HepG2 (cell line): ENCODE measurements around the gene CCDC57. TPM values are rescaled to one million over a fixed set of nuclear protein-coding genes. Genes with fewer than 3 reads are reported as not detected.

ENCODE experiments used
- CREB1 ChIP-seq, 2 experiments: fragments of 450-650 bp in 1 of 2; IDR thresholded peaks; 2 replicates each; pipeline ENCODE4 v1.6.1; 2016 to 2017; ENCODE audit warnings: control low read depth in 1 of 2, mild to moderate bottlenecking in 1 of 2, missing compliant biosample characterization in 1 of 2, missing genetic modification characterization in 1 of 2
- KLF12 ChIP-seq: sonication (generic); formaldehyde crosslinking; IDR thresholded peaks from 2 replicates; pipeline ENCODE4 v1.4.0; 2020; ENCODE audit warnings: missing genetic modification reagents, borderline replicate concordance
- KMT2A ChIP-seq: sonication (generic); formaldehyde crosslinking; IDR thresholded peaks from 2 replicates; pipeline ENCODE4 v1.4.0; 2020; ENCODE audit warnings: missing genetic modification reagents
- POLR2G ChIP-seq: fragments of 200-400 bp; formaldehyde crosslinking; IDR thresholded peaks from 2 replicates; pipeline ENCODE4 v1.6.1; 2018; ENCODE audit warnings: mild to moderate bottlenecking, low read depth, low read length, moderate library complexity
- RAD21 ChIP-seq: fragments of 450-650 bp; formaldehyde crosslinking; IDR thresholded peaks from 2 replicates; pipeline ENCODE4 v1.5.0; 2020; ENCODE audit warnings: mild to moderate bottlenecking
- RNF2 ChIP-seq: fragments of 450-650 bp; conservative IDR thresholded peaks from 2 replicates; pipeline ENCODE4 v1.6.1; 2016; ENCODE audit warnings: low read depth
- TAF1 ChIP-seq: sonication (generic); formaldehyde crosslinking; IDR thresholded peaks from 2 replicates; pipeline ENCODE4 v1.4.0; 2020; ENCODE audit warnings: missing genetic modification reagents
- ZNF367 ChIP-seq: sonication (generic); formaldehyde crosslinking; IDR thresholded peaks from 2 replicates; pipeline ENCODE4 v1.4.0; 2020; ENCODE audit warnings: missing genetic modification reagents, borderline replicate concordance
- ZNF776 ChIP-seq: sonication (generic); formaldehyde crosslinking; IDR thresholded peaks from 2 replicates; pipeline ENCODE4 v1.4.0; 2020; ENCODE audit warnings: mild to moderate bottlenecking, missing genetic modification reagents
- ZNF878 ChIP-seq: sonication (generic); formaldehyde crosslinking; IDR thresholded peaks from 2 replicates; pipeline ENCODE4 v1.8.1; 2023; ENCODE audit warnings: mild to moderate bottlenecking, missing genetic modification reagents, moderate library complexity
- ZSCAN9 ChIP-seq: IDR thresholded peaks from 2 replicates; pipeline ENCODE4 v1.6.1; 2016; ENCODE audit warnings: borderline replicate concordance
- polyA plus RNA-seq, 8 experiments: library from polyadenylated mRNA; depleted of rRNA in 3 of 8; stranded (reverse) in 7 of 8; unstranded in 1 of 8; fragments of >200 nt; fragmentation: Illumina TruSeq in 4 of 8; extraction: Trizol in 4 of 8; gene quantifications; 2 replicates each; pipeline versions ENCODE4 v1.2.1 to v1.2.3, GENCODE V29; 2011 to 2016; ENCODE audit warnings: low read depth in 4 of 8, missing spikeins in 1 of 8, mixed read lengths in 1 of 8; ENCODE audit not compliant: insufficient read depth in 1 of 8
- total RNA-seq, 5 experiments: library from RNA; depleted of rRNA; stranded (reverse); fragments of >200 nt; fragmentation: Illumina TruSeq; extraction: Trizol; gene quantifications; 2 replicates each; pipeline ENCODE4 v1.2.3, GENCODE V29; 2016; ENCODE audit warnings: low read depth in 1 of 5
- TF ChIP-seq, protein P1 (sequence below): sonication (generic); formaldehyde crosslinking; IDR thresholded peaks from 2 replicates; pipeline ENCODE4 v1.4.0; 2020; ENCODE audit warnings: missing genetic modification reagents
- TF ChIP-seq, protein P2 (sequence below): sonication (generic); formaldehyde crosslinking; IDR thresholded peaks from 2 replicates; pipeline ENCODE4 v1.8.0; 2023; ENCODE audit warnings: mild to moderate bottlenecking, missing genetic modification reagents
- TF ChIP-seq, protein P3 (sequence below): sonication (generic); formaldehyde crosslinking; IDR thresholded peaks from 2 replicates; pipeline ENCODE4 v1.8.0; 2022; ENCODE audit warnings: missing genetic modification reagents, mild to moderate bottlenecking, inconsistent platforms, borderline replicate concordance
- TF ChIP-seq, protein P4 (sequence below): sonication (generic); formaldehyde crosslinking; conservative IDR thresholded peaks from 2 replicates; pipeline ENCODE4 v1.8.0; 2022; ENCODE audit warnings: missing genetic modification reagents
- TF ChIP-seq, protein P5 (sequence below): sonication (generic); formaldehyde crosslinking; IDR thresholded peaks from 2 replicates; pipeline ENCODE4 v1.4.0; 2020; ENCODE audit warnings: missing genetic modification reagents

Gene CCDC57
- total and polyA plus RNA-seq, 2 of the 13 experiments (the other 11 are each of a cell fraction or from before 2014, with no cell fraction given), result 59.3 to 59.9 TPM

DNA sequence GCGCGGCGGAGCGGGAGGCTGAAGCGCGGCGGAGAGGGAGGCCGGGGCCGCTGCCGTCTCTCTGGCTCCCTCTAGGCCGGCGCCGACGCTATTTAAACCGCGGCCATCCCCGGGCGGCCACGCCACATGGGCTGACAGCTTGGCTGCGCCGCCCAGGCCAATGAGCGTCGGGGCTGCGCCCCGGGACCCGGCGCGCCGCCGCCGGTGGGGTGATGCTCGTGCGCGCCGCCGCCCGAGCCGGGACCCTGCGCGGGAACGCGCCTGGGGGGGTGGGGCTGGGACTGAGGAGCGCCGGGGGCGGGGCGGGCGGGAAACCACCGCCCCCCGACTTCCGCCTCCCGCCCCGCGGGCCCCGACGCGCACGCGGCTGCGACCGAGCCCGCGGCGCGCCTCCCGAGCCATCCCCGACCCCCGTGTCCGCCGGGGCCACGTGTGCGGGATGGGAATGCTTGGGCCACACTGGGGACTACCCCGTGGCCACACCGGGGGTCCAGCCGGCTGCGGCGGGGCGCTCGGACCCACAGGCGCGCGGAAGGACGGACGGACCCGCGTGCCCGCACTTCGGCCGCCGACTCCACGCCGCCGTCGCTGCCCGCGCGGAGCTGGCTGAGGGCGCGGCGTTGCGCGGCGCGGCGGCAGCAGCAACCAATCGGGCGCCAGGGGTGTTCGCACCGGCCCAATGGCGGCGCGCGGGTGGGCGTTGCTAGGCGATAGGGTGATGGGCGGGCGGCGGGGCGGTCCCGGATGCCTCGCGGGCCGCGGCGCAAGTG is 114.3 kb downstream of the CCDC57 start, which contains the start of gene FASN (continued):
- TF ChIP-seq POLR2G, result peak; percentile 98
- TF ChIP-seq, protein P1, sequence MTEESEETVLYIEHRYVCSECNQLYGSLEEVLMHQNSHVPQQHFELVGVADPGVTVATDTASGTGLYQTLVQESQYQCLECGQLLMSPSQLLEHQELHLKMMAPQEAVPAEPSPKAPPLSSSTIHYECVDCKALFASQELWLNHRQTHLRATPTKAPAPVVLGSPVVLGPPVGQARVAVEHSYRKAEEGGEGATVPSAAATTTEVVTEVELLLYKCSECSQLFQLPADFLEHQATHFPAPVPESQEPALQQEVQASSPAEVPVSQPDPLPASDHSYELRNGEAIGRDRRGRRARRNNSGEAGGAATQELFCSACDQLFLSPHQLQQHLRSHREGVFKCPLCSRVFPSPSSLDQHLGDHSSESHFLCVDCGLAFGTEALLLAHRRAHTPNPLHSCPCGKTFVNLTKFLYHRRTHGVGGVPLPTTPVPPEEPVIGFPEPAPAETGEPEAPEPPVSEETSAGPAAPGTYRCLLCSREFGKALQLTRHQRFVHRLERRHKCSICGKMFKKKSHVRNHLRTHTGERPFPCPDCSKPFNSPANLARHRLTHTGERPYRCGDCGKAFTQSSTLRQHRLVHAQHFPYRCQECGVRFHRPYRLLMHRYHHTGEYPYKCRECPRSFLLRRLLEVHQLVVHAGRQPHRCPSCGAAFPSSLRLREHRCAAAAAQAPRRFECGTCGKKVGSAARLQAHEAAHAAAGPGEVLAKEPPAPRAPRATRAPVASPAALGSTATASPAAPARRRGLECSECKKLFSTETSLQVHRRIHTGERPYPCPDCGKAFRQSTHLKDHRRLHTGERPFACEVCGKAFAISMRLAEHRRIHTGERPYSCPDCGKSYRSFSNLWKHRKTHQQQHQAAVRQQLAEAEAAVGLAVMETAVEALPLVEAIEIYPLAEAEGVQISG, result peak; percentile 83
- no peak for TF ChIP-seq ZNF878 (CRISPR knock-in tag)
- TF ChIP-seq, protein P2, sequence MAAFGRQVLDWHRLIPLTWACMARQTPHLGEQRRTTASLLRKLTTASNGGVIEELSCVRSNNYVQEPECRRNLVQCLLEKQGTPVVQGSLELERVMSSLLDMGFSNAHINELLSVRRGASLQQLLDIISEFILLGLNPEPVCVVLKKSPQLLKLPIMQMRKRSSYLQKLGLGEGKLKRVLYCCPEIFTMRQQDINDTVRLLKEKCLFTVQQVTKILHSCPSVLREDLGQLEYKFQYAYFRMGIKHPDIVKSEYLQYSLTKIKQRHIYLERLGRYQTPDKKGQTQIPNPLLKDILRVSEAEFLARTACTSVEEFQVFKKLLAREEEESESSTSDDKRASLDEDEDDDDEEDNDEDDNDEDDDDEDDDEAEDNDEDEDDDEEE (CRISPR knock-in tag), result 0 out of 2 replicates have a peak, but pooled peaks have one; percentile 4
- TF ChIP-seq, protein P3, sequence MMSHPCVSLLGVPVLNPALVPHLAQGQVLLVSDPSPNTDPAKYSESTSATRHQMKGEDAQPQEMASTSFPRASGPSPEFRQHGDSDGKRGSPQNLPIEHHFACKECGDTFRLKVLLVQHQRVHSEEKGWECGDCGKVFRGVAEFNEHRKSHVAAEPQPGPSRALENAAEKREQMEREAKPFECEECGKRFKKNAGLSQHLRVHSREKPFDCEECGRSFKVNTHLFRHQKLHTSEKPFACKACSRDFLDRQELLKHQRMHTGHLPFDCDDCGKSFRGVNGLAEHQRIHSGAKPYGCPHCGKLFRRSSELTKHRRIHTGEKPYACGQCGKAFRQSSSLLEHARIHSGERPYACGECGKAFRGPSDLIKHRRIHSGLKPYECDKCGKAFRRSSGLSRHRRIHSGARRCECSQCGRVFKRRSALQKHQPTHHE (CRISPR knock-in tag), result 0 out of 2 replicates have a peak, but pooled peaks have one; percentile 59
- TF ChIP-seq, protein P4, sequence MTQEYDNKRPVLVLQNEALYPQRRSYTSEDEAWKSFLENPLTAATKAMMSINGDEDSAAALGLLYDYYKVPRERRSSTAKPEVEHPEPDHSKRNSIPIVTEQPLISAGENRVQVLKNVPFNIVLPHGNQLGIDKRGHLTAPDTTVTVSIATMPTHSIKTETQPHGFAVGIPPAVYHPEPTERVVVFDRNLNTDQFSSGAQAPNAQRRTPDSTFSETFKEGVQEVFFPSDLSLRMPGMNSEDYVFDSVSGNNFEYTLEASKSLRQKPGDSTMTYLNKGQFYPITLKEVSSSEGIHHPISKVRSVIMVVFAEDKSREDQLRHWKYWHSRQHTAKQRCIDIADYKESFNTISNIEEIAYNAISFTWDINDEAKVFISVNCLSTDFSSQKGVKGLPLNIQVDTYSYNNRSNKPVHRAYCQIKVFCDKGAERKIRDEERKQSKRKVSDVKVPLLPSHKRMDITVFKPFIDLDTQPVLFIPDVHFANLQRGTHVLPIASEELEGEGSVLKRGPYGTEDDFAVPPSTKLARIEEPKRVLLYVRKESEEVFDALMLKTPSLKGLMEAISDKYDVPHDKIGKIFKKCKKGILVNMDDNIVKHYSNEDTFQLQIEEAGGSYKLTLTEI (CRISPR knock-in tag), result no peak
- TF ChIP-seq, protein P5, sequence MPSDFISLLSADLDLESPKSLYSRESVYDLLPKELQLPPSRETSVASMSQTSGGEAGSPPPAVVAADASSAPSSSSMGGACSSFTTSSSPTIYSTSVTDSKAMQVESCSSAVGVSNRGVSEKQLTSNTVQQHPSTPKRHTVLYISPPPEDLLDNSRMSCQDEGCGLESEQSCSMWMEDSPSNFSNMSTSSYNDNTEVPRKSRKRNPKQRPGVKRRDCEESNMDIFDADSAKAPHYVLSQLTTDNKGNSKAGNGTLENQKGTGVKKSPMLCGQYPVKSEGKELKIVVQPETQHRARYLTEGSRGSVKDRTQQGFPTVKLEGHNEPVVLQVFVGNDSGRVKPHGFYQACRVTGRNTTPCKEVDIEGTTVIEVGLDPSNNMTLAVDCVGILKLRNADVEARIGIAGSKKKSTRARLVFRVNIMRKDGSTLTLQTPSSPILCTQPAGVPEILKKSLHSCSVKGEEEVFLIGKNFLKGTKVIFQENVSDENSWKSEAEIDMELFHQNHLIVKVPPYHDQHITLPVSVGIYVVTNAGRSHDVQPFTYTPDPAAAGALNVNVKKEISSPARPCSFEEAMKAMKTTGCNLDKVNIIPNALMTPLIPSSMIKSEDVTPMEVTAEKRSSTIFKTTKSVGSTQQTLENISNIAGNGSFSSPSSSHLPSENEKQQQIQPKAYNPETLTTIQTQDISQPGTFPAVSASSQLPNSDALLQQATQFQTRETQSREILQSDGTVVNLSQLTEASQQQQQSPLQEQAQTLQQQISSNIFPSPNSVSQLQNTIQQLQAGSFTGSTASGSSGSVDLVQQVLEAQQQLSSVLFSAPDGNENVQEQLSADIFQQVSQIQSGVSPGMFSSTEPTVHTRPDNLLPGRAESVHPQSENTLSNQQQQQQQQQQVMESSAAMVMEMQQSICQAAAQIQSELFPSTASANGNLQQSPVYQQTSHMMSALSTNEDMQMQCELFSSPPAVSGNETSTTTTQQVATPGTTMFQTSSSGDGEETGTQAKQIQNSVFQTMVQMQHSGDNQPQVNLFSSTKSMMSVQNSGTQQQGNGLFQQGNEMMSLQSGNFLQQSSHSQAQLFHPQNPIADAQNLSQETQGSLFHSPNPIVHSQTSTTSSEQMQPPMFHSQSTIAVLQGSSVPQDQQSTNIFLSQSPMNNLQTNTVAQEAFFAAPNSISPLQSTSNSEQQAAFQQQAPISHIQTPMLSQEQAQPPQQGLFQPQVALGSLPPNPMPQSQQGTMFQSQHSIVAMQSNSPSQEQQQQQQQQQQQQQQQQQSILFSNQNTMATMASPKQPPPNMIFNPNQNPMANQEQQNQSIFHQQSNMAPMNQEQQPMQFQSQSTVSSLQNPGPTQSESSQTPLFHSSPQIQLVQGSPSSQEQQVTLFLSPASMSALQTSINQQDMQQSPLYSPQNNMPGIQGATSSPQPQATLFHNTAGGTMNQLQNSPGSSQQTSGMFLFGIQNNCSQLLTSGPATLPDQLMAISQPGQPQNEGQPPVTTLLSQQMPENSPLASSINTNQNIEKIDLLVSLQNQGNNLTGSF (CRISPR knock-in tag), result peak; percentile 84
- TF ChIP-seq RAD21 (CRISPR knock-in tag), result peak; percentile 10
- TF ChIP-seq ZNF367 (CRISPR knock-in tag), result peak; percentile 61; the same call in 1 of the 2 replicates
- peak; percentile 90 for TF ChIP-seq ZNF776 (CRISPR knock-in tag)
- TF ChIP-seq TAF1 (CRISPR knock-in tag), result peak; percentile 95
- no peak; the same call in 1 of the 2 replicates for TF ChIP-seq ZSCAN9 (CRISPR knock-in tag)
- peak; percentile 65; the same call in 1 of the 2 replicates for TF ChIP-seq KMT2A (CRISPR knock-in tag)
- peak; percentile 77 for TF ChIP-seq KLF12
- TF ChIP-seq RNF2, result peak; percentile 99
- TF ChIP-seq CREB1 (IDR thresholded peaks at IDR 0.05), result peak; percentile 65; the same call in 1 of the 2 replicates
- TF ChIP-seq CREB1 (CRISPR knock-in tag; IDR thresholded peaks at IDR 0.05), result no peak
